Testis (tissue), 3 donors: Measurements from ENCODE around the gene CHRNB4. TPM values are rescaled to one million over a fixed set of nuclear protein-coding genes. Genes with fewer than 3 reads are reported as not detected.

Experiments
- DNase-seq: peaks from one replicate; pipeline ENCODE4 v3.0.0-alpha.2; 2019
- H3K27ac ChIP-seq, 2 donors: fragments of 200-600 bp; sonication (generic); one replicate each; pipeline ENCODE4 v1.5.1; 2019
- H3K27me3 ChIP-seq: fragments of 200-600 bp; sonication (generic); one replicate; pipeline ENCODE4 v1.5.1; 2019
- H3K36me3 ChIP-seq: fragments of 200-600 bp; sonication (generic); one replicate; pipeline ENCODE4 v1.5.1; 2017; ENCODE audit warnings: low read depth; ENCODE audit errors: missing control alignments
- H3K4me1 ChIP-seq: fragments of 200-600 bp; sonication (generic); one replicate; pipeline ENCODE4 v1.5.1; 2019
- H3K4me3 ChIP-seq, 2 donors: fragments of 200-600 bp; sonication (generic); one replicate each; pipeline ENCODE4 v1.5.1; 2017 to 2019
- H3K9me3 ChIP-seq: fragments of 200-600 bp; sonication (generic); one replicate; pipeline ENCODE4 v1.5.1; 2017
- CTCF ChIP-seq, 3 experiments: fragments of 450-650 bp in 2 of 3; fragments of 200-600 bp in 1 of 3; sonication (generic) in 1 of 3; IDR thresholded peaks; one replicate each; pipeline ENCODE4 v1.5.1; 2016 to 2019; ENCODE audit warnings: antibody characterized with exemption in 3 of 3, mild to moderate bottlenecking in 2 of 3, moderate library complexity in 1 of 3
- POLR2A ChIP-seq: fragments of 450-650 bp; IDR thresholded peaks from one replicate; pipeline ENCODE4 v1.6.1; 2017; ENCODE audit warnings: antibody characterized with exemption, mild to moderate bottlenecking, moderate library complexity
- WGBS, 2 donors: methylation state at CpG; one replicate each; pipeline ENCODE4 v1.1.5; 2018; 5-methylcytosine and 5-hydroxymethylcytosine counted together
- intact Hi-C: fragments of 100-400 bp; cut with DNase I; formaldehyde crosslinking; loops from one replicate; pipeline ENCODE4 v1.15.1; 2023; ENCODE audit warnings: low total_unique reads
- polyA plus RNA-seq: library from polyadenylated mRNA; stranded (reverse); fragments of 350-450 nt; fragmentation: Illumina TruSeq; extraction: RNeasy Lipid Tissue Mini Kit (QIAGEN cat#74804); gene quantifications from one replicate; pipeline ENCODE4 v1.2.3, GENCODE V29; 2014; ENCODE audit warnings: low read depth, low replicate concordance; ENCODE audit not compliant: insufficient read depth
- total RNA-seq, 2 donors: library from RNA; depleted of rRNA; stranded (reverse); fragments of >200 nt; gene quantifications; one replicate each; pipeline ENCODE4 v1.2.3, GENCODE V29; 2016

CHRNB4 gene
- total and polyA plus RNA-seq, 3 donors from 2014 or later = 7.4 to 13.1 (median 8.0) TPM

GRCh38 chr15:78635346-78635745 lies 5.7 kb downstream of the CHRNB4 start:
- H3K36me3 ChIP-seq = no peaks in the 10 kb centered on the region
- H3K9me3 ChIP-seq = no peaks in the 10 kb centered on the region
- H3K27ac ChIP-seq = no peak overlapping the region
- intact Hi-C loops = no loop called here
- no peaks in the 10 kb centered on the region for H3K27me3 ChIP-seq
- H3K4me1 ChIP-seq = no peaks in the 10 kb centered on the region
- 90 to 92% methylated on average over 7 to 10 of the region's 10 CpGs for WGBS, 2 donors
- no peak for TF ChIP-seq POLR2A
- no peak for TF ChIP-seq CTCF (IDR thresholded peaks at IDR 0.05)
- no peak overlapping the region for H3K4me3 ChIP-seq
- DNase-seq = no peak

- no peak for DNase-seq
- Histone ChIP-seq H3K27me3 (no peaks in the 10 kb centered on the region), H3K27ac (no peak overlapping the region), H3K4me3 (no peak overlapping the region), H3K9me3 (no peaks in the 10 kb centered on the region), H3K4me1 (no peaks in the 10 kb centered on the region), H3K36me3 (no peaks in the 10 kb centered on the region)
- intact Hi-C loops = no loop called here
- 85 to 95% methylated on average over 11 to 12 of the region's 12 CpGs for WGBS, 2 donors
- TF ChIP-seq POLR2A = no peak
- TF ChIP-seq CTCF (IDR thresholded peaks at IDR 0.05) = no peak
These were observed 6.5 kb downstream of the CHRNB4 start for GRCh38 chr15:78634210-78635145.

GRCh38 chr15:78633348-78633747 lies 7.7 kb downstream of the CHRNB4 start:
- intact Hi-C loops = no loop called here
- TF ChIP-seq CTCF (IDR thresholded peaks at IDR 0.05) = no peak
- no peak for TF ChIP-seq POLR2A

GRCh38 chr15:78630886-78631633 lies 9.9 kb downstream of the CHRNB4 start:
- no peak overlapping the region for H3K4me3 ChIP-seq
- no peaks in the 10 kb centered on the region for H3K9me3 ChIP-seq
- WGBS, 2 donors = 87 to 96% methylated on average over 4 to 9 of the region's 9 CpGs
- H3K4me1 ChIP-seq = no peaks in the 10 kb centered on the region
- no peaks in the 10 kb centered on the region for H3K36me3 ChIP-seq
- no peaks in the 10 kb centered on the region for H3K27me3 ChIP-seq
- DNase-seq = no peak
- TF ChIP-seq CTCF (IDR thresholded peaks at IDR 0.05) (no peak), POLR2A (no peak)
- intact Hi-C loops = no loop called here
- no peak overlapping the region for H3K27ac ChIP-seq

More at GRCh38 chr15:78633348-78633747, 7.7 kb downstream of the CHRNB4 start:
- DNase-seq = no peak
- no peaks in the 10 kb centered on the region for H3K27me3 ChIP-seq
- no peaks in the 10 kb centered on the region for H3K4me1 ChIP-seq
- H3K4me3 ChIP-seq = no peak overlapping the region
- H3K27ac ChIP-seq = no peak overlapping the region
- 96 to 97% methylated on average over 2 of the region's 2 CpGs for WGBS, 2 donors
- H3K9me3 ChIP-seq = no peaks in the 10 kb centered on the region
- H3K36me3 ChIP-seq = no peaks in the 10 kb centered on the region
